ENCODE data around the gene TOGARAM2. TPM values are rescaled to one million over a fixed set of nuclear protein-coding genes. Genes with fewer than 3 reads are reported as not detected.

The TOGARAM2 gene
- total RNA-seq, 2 experiments from 2014 or later: 10.0 to 10.5 TPM

DNA sequence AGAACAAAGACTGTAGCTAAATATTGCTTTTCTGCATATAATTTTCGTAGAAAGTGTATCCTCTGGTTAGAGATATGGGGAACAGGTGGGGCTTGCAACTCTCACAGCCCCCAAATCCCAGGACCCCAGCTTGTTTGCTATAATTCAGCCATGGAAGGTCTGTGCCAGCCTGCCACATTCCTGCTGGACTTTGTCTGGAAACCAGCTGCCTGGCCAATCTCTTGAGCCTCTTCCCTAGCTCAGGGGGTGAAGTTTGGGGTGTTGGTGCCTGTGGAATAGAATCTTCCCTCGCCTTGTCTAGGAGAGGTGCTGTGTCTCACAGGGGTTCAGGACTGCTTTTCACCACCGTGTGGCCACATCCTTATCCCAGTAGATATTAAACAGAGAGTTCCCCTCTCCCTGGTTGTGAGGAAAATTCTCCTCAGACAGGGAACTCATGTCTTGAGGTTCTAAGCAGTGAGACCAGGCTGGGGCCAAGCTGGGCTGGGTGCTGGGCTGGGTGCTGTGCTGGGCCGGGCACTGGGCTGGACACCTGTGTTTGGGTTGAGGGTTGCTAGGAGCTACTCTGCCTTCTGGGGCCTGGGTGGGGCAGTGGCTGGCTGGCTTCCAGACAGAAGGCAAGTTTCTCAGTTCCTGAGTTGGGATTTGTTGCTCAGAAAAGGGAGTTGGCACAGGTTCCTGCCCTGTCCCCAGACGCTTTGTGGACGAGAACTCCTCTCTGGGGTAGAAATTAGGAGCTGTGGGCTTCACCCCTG lies 12.3 kb downstream of the TOGARAM2 start:
- no peak for ATAC-seq
- no peaks in the 10 kb centered on the region for H3K36me3 Mint-ChIP-seq (ENCODE audit: low read depth)
- no peaks in the 10 kb centered on the region for H3K9me3 Mint-ChIP-seq (ENCODE audit: insufficient read depth)
- peaks cover 7% of the 10 kb centered on the region for H3K27me3 Mint-ChIP-seq (ENCODE audit: low read depth)
- H3K4me1 Mint-ChIP-seq (ENCODE audit: low read depth): no peaks in the 10 kb centered on the region
- POLR2A ChIA-PET: no interaction called here
- no peak for DNase-seq
- H3K4me3 Mint-ChIP-seq: no peak overlapping the region
- H3K27ac Mint-ChIP-seq: no peak overlapping the region
- CTCF ChIA-PET: interaction anchor here (1.0 to 1.6 kb wide), 2 partner anchors 11 to 22 kb away, joined by 3 to 8 read pairs; no protein-coding TSS in a partner anchor

DNA sequence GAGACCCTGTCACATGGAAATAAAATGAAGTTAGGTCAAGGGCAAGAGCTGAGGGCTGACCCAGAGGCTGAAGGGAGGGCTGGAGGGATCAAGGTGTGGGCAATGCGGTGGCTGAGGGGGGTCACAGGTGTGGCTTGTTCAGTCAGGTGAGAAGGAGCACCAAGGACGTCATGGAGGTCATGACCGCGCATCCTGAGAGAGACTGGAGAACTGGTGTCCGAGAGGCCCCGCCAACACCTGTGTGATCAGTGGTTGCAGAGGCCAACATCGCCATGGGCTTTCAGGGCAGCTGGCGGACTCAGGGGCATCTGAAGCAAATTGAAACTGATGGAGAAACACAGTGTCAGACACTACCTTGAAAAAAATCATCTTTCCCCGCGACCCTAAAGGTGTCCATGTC lies 13.0 kb downstream of the TOGARAM2 start:
- ATAC-seq (no peak), DNase-seq (no peak)
- CTCF ChIA-PET: interaction anchor here (1.6 kb wide), 1 partner anchor 21 kb away, joined by 8 read pairs; no protein-coding TSS in a partner anchor
- POLR2A ChIA-PET: no interaction called here
- Mint-ChIP-seq H3K4me1 (ENCODE audit: low read depth) (no peaks in the 10 kb centered on the region), H3K9me3 (ENCODE audit: insufficient read depth) (no peaks in the 10 kb centered on the region), H3K36me3 (ENCODE audit: low read depth) (no peaks in the 10 kb centered on the region), H3K27ac (no peak overlapping the region), H3K4me3 (no peak overlapping the region), H3K27me3 (ENCODE audit: low read depth) (peaks cover 4% of the 10 kb centered on the region)

- POLR2A ChIA-PET: interaction anchor here (1.3 kb wide), 1 partner anchor 20 kb away, joined by 4 read pairs; no protein-coding TSS in a partner anchor
- peaks cover 4% of the 10 kb centered on the region for H3K27me3 Mint-ChIP-seq (ENCODE audit: low read depth)
- H3K4me1 Mint-ChIP-seq (ENCODE audit: low read depth): peaks cover 2% of the 10 kb centered on the region
- no peak overlapping the region for H3K4me3 Mint-ChIP-seq
- no peaks in the 10 kb centered on the region for H3K9me3 Mint-ChIP-seq (ENCODE audit: insufficient read depth)
- ATAC-seq: no peak
- CTCF ChIA-PET: no interaction called here
- H3K36me3 Mint-ChIP-seq (ENCODE audit: low read depth): no peaks in the 10 kb centered on the region
- H3K27ac Mint-ChIP-seq: no peak overlapping the region
- DNase-seq: no peak
These were observed 13.6 kb downstream of the TOGARAM2 start for GRCh38 chr2:28994679-28995078.

- H3K4me1 Mint-ChIP-seq (ENCODE audit: low read depth): peaks cover 16% of the 10 kb centered on the region
- H3K27me3 Mint-ChIP-seq (ENCODE audit: low read depth): peaks cover 4% of the 10 kb centered on the region
- CTCF ChIA-PET: interaction anchor here (1.0 to 1.5 kb wide), 2 partner anchors 19 to 37 kb away, joined by 4 read pairs; no protein-coding TSS in a partner anchor
- no peak overlapping the region for H3K4me3 Mint-ChIP-seq
- no peak for ATAC-seq
- no peak for DNase-seq
- no peaks in the 10 kb centered on the region for H3K36me3 Mint-ChIP-seq (ENCODE audit: low read depth)
- no peak overlapping the region for H3K27ac Mint-ChIP-seq
- POLR2A ChIA-PET: interaction anchor here (0.6 to 1.3 kb wide), 3 partner anchors 18 to 19 kb away, joined by 3 to 4 read pairs (median 3); no protein-coding TSS in a partner anchor
- H3K9me3 Mint-ChIP-seq (ENCODE audit: insufficient read depth): no peaks in the 10 kb centered on the region
These were observed 15.0 kb downstream of the TOGARAM2 start for GRCh38 chr2:28995765-28996750.

DNA sequence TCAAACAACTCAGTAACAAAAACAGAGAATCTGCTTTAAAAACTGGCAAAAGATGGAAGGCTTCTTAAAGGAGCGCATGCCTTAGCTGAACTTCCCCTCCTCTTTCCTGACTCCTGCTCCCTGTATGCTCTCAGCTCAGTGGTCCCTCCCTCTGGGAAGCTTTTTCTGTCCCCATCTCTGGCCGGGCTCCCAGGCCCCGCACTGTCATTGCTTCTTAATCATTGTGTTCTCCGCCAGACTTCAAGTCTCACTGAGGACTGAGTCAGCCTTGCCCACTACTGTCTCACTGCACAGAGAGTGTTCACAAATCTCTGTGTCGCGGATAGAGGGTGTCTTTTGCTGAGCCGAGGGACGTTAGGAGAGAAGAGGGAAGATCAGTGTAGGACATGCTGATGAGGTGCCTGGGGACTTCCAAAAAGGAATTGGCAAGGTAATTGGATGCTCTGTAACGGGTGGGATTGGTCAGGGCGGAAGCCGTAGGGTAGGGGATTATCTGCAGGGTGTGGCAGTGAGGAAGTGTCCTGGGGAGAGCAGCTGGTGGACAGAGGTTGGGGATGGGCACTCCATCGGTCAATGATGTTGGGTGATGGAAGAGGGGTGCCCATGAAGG lies 16.2 kb downstream of the TOGARAM2 start:
- POLR2A ChIA-PET: no interaction called here
- no peak overlapping the region for H3K4me3 Mint-ChIP-seq
- no peaks in the 10 kb centered on the region for H3K36me3 Mint-ChIP-seq (ENCODE audit: low read depth)
- peaks cover 28% of the 10 kb centered on the region for H3K4me1 Mint-ChIP-seq (ENCODE audit: low read depth)
- peaks cover 4% of the 10 kb centered on the region for H3K27me3 Mint-ChIP-seq (ENCODE audit: low read depth)
- no peak for ATAC-seq
- H3K9me3 Mint-ChIP-seq (ENCODE audit: insufficient read depth): no peaks in the 10 kb centered on the region
- DNase-seq: no peak
- no peak overlapping the region for H3K27ac Mint-ChIP-seq
- CTCF ChIA-PET: interaction anchor here (0.7 to 1.5 kb wide), 2 partner anchors 15 to 18 kb away, joined by 3 to 4 read pairs; no protein-coding TSS in a partner anchor

- no peak for DNase-seq
- H3K4me3 Mint-ChIP-seq: no peak overlapping the region
- no peaks in the 10 kb centered on the region for H3K36me3 Mint-ChIP-seq (ENCODE audit: low read depth)
- peaks cover 30% of the 10 kb centered on the region for H3K4me1 Mint-ChIP-seq (ENCODE audit: low read depth)
- no peak overlapping the region for H3K27ac Mint-ChIP-seq
- POLR2A ChIA-PET: no interaction called here
- H3K27me3 Mint-ChIP-seq (ENCODE audit: low read depth): peaks cover 4% of the 10 kb centered on the region
- no peaks in the 10 kb centered on the region for H3K9me3 Mint-ChIP-seq (ENCODE audit: insufficient read depth)
- CTCF ChIA-PET: interaction anchor here (1.5 kb wide), 1 partner anchor 17 kb away, joined by 4 read pairs; no protein-coding TSS in a partner anchor
- ATAC-seq: no peak
These were observed 17.0 kb downstream of the TOGARAM2 start for GRCh38 chr2:28997847-28998735.

GRCh38 chr2:29000481-29000880 lies 19.4 kb downstream of the TOGARAM2 start:
- DNase-seq: peak; percentile 64
- Mint-ChIP-seq H3K4me3 (peak overlapping the region; percentile 27), H3K27me3 (ENCODE audit: low read depth) (peaks cover 4% of the 10 kb centered on the region), H3K27ac (peak overlapping the region; percentile 27), H3K36me3 (ENCODE audit: low read depth) (no peaks in the 10 kb centered on the region), H3K4me1 (ENCODE audit: low read depth) (peaks cover 30% of the 10 kb centered on the region), H3K9me3 (ENCODE audit: insufficient read depth) (no peaks in the 10 kb centered on the region)
- ChIA-PET CTCF (interaction anchor here (0.9 to 3.1 kb wide), 2 partner anchors 11 to 15 kb away, joined by 5 to 25 read pairs; no protein-coding TSS in a partner anchor), POLR2A (interaction anchor here (1.4 kb wide), 1 partner anchor 12 kb away, joined by 6 read pairs; no protein-coding TSS in a partner anchor)
- peak; percentile 88 for ATAC-seq

- peaks cover 30% of the 10 kb centered on the region for H3K4me1 Mint-ChIP-seq (ENCODE audit: low read depth)
- no peaks in the 10 kb centered on the region for H3K36me3 Mint-ChIP-seq (ENCODE audit: low read depth)
- DNase-seq: no peak
- CTCF ChIA-PET: interaction anchor here (0.9 to 3.1 kb wide), 2 partner anchors 11 to 14 kb away, joined by 5 to 25 read pairs; no protein-coding TSS in a partner anchor
- no peaks in the 10 kb centered on the region for H3K9me3 Mint-ChIP-seq (ENCODE audit: insufficient read depth)
- peaks cover 4% of the 10 kb centered on the region for H3K27me3 Mint-ChIP-seq (ENCODE audit: low read depth)
- peak overlapping the region; percentile 47 for H3K27ac Mint-ChIP-seq
- no peak overlapping the region for H3K4me3 Mint-ChIP-seq
- ATAC-seq: peak; percentile 38
- POLR2A ChIA-PET: interaction anchor here (1.4 kb wide), 1 partner anchor 11 kb away, joined by 6 read pairs; no protein-coding TSS in a partner anchor
These were observed 19.9 kb downstream of the TOGARAM2 start for GRCh38 chr2:29000956-29001355.

- ATAC-seq (no peak), DNase-seq (no peak)
- peaks cover 3% of the 10 kb centered on the region for H3K27me3 Mint-ChIP-seq (ENCODE audit: low read depth)
- POLR2A ChIA-PET: interaction anchor here (1.0 to 1.4 kb wide), 3 partner anchors 9 to 13 kb away, joined by 4 to 6 read pairs (median 4); no protein-coding TSS in a partner anchor
- no peaks in the 10 kb centered on the region for H3K36me3 Mint-ChIP-seq (ENCODE audit: low read depth)
- no peaks in the 10 kb centered on the region for H3K9me3 Mint-ChIP-seq (ENCODE audit: insufficient read depth)
- CTCF ChIA-PET: interaction anchor here (1.1 to 3.1 kb wide), 2 partner anchors 10 to 14 kb away, joined by 6 to 25 read pairs; no protein-coding TSS in a partner anchor
- H3K27ac Mint-ChIP-seq: peak overlapping the region; percentile 73
- peaks cover 30% of the 10 kb centered on the region for H3K4me1 Mint-ChIP-seq (ENCODE audit: low read depth)
- no peak overlapping the region for H3K4me3 Mint-ChIP-seq
These were observed 20.7 kb downstream of the TOGARAM2 start for GRCh38 chr2:29001806-29002205.

- ATAC-seq (no peak), DNase-seq (no peak)
- POLR2A ChIA-PET: no interaction called here
- Mint-ChIP-seq H3K27ac (no peak overlapping the region), H3K4me1 (ENCODE audit: low read depth) (peaks cover 38% of the 10 kb centered on the region), H3K4me3 (no peak overlapping the region), H3K36me3 (ENCODE audit: low read depth) (no peaks in the 10 kb centered on the region), H3K9me3 (ENCODE audit: insufficient read depth) (no peaks in the 10 kb centered on the region), H3K27me3 (ENCODE audit: low read depth) (no peaks in the 10 kb centered on the region)
- CTCF ChIA-PET: no interaction called here
These were observed 23.7 kb downstream of the TOGARAM2 start for GRCh38 chr2:29004755-29005154.
